BJ (cell line): ENCODE measurements around the gene ADAMTS19. TPM values are rescaled to one million over a fixed set of nuclear protein-coding genes. Genes with fewer than 3 reads are reported as not detected.

ENCODE experiments used
- CTCF ChIA-PET: fragments of 350-600 bp; formaldehyde crosslinking; extraction: SDS; loops from one replicate; lab custom pipeline; 2021; ENCODE audit warnings: antibody characterized with exemption, inconsistent platforms; lab: Yijun Ruan, JAX
- POLR2A ChIA-PET: fragments of 300-600 bp; sonication (Branson Sonifier 250); formaldehyde crosslinking; extraction: SDS; loops from one replicate; lab custom pipeline; 2021; ENCODE audit warnings: antibody characterized with exemption; lab: Charles Lee
- DNase-seq: peaks from one replicate; pipeline ENCODE4 v3.0.0-alpha.2; 2011; ENCODE audit warnings: low read depth
- H3K27me3 ChIP-seq: 2 replicates; pipeline ENCODE4 v1.6.0; 2011; ENCODE audit warnings: low read length; ENCODE audit not compliant: control insufficient read depth, insufficient read depth
- H3K36me3 ChIP-seq: 2 replicates; pipeline ENCODE4 v1.5.1; 2011; ENCODE audit warnings: low read length; ENCODE audit not compliant: control insufficient read depth, insufficient read depth
- H3K4me3 ChIP-seq: 2 replicates; pipeline ENCODE4 v1.5.1; 2011; ENCODE audit warnings: low read depth, mild to moderate bottlenecking, control low read depth, low read length
- polyA plus RNA-seq: library from polyadenylated mRNA; depleted of rRNA; stranded (reverse); fragments of >200 nt; gene quantifications from 2 replicates; pipeline ENCODE4 v1.2.3, GENCODE V29; 2011
- TF ChIP-seq, protein P1 (sequence below): IDR thresholded peaks from 2 replicates; pipeline ENCODE4 v1.5.1; 2011; ENCODE audit warnings: low read depth, mild to moderate bottlenecking, control low read depth, inconsistent platforms, low read length, moderate library complexity; ENCODE audit not compliant: insufficient read depth

Gene ADAMTS19
- polyA plus RNA-seq, 1 experiment = 0.34 TPM

DNA sequence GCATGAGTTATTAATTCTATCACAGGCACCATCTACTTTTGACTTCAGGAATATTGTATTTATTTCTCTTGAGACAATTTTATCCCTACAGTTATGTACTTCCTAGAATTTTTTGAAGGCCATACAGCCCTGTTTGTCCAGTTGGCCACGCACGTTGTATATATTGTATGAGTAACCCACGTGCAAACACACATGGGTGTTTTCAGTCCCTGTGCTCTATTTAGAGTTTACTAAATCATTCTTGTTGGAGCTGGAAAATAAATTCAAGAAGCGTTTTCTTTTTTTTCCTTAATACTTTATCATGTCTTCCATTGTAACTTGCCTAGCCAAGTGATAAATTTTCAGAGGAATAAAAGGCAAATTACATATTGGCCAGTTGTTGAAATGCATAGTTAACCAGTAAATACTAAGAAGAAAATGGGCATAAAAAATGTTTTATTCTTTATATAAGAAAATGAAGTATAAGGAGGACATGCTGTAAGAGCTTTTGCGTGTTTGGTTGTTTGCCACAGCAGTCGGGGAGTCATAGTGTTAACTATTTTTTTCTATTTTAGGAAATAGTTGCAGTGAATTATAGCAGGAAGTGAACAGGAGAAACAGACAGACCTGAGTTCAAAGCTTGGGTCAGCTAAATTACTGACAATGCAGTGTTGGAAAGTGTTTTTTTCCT is 201.4 kb downstream of the ADAMTS19 start:
- no peak for DNase-seq
- ChIA-PET CTCF (interaction anchor here (1.1 to 2.0 kb wide), 3 partner anchors 10 to 110 kb away, joined by 3 to 10 read pairs (median 3); no protein-coding TSS in a partner anchor), POLR2A (no interaction called here)
- H3K27me3 ChIP-seq = no peaks in the 10 kb centered on the region
- TF ChIP-seq, protein P1, sequence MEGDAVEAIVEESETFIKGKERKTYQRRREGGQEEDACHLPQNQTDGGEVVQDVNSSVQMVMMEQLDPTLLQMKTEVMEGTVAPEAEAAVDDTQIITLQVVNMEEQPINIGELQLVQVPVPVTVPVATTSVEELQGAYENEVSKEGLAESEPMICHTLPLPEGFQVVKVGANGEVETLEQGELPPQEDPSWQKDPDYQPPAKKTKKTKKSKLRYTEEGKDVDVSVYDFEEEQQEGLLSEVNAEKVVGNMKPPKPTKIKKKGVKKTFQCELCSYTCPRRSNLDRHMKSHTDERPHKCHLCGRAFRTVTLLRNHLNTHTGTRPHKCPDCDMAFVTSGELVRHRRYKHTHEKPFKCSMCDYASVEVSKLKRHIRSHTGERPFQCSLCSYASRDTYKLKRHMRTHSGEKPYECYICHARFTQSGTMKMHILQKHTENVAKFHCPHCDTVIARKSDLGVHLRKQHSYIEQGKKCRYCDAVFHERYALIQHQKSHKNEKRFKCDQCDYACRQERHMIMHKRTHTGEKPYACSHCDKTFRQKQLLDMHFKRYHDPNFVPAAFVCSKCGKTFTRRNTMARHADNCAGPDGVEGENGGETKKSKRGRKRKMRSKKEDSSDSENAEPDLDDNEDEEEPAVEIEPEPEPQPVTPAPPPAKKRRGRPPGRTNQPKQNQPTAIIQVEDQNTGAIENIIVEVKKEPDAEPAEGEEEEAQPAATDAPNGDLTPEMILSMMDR = no peak
- H3K4me3 ChIP-seq = no peak overlapping the region
- no peaks in the 10 kb centered on the region for H3K36me3 ChIP-seq

DNA sequence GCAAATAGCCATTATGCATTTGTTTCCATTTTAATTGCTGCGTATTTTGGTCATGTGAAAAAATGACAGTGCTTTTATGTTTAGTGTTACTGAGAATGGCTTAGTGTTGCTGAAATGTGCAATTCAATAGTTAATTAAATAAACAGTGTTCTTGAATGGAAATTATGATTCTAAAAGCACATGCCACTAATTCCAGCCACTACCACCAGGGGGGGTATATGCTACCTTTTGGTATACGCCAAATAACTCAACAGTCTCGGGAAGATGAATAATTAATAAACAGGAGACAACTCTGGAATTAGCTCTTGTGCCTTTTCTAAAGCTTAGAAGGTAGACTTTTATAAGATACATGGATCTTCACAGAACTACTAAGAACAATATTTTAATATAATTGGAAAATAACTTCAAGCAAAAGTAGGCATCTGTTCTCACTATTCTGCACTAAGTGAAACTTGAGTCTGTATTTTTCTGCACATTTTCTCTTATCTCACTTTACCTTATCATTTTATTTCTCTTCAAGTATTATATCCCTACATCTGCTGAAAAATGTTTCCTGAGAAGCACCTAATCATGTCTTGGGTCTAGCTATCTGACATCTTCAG is 204.3 kb downstream of the ADAMTS19 start:
- CTCF ChIA-PET = interaction anchor here (0.6 to 4.3 kb wide), 17 partner anchors 9 to 1424 kb away, joined by 3 to 43 read pairs (median 4); no protein-coding TSS in a partner anchor
- Histone ChIP-seq H3K27me3 (no peaks in the 10 kb centered on the region), H3K4me3 (no peak overlapping the region), H3K36me3 (no peaks in the 10 kb centered on the region)
- POLR2A ChIA-PET = no interaction called here
- TF ChIP-seq, protein P1 = peak; percentile 83
- DNase-seq = no peak

DNA sequence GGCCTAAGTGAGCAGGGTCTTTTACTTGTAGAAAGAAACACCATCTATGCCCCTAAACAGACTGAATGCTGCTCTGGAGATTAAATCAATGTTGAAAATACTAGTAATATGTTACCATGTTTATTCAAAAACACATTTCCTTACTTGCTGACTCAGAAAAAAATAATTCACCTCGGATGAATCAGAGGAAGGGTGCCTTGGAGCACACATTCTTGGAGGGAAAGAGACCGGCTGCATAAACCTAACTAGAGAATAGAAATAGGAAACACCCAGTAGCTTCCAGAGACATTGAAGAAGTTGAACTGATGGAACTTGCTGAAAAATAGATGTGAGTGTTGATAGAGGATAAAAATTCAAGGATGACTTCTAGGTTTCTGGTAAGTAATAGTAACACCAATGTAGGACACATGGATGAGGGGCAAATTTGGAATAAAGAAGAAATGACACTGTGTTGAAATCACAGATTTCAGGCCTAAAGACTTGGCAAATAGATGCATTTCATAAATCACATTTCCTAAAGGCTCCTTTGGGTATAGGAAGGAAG is 210.9 kb downstream of the ADAMTS19 start:
- TF ChIP-seq, protein P1 = no peak
- CTCF ChIA-PET = interaction anchor here (0.6 to 1.4 kb wide), 2 partner anchors 10 to 1790 kb away, joined by 3 read pairs; no protein-coding TSS in a partner anchor
- no peaks in the 10 kb centered on the region for H3K36me3 ChIP-seq
- no peak overlapping the region for H3K4me3 ChIP-seq
- DNase-seq = peak; percentile 36
- POLR2A ChIA-PET = no interaction called here
- no peaks in the 10 kb centered on the region for H3K27me3 ChIP-seq

DNA sequence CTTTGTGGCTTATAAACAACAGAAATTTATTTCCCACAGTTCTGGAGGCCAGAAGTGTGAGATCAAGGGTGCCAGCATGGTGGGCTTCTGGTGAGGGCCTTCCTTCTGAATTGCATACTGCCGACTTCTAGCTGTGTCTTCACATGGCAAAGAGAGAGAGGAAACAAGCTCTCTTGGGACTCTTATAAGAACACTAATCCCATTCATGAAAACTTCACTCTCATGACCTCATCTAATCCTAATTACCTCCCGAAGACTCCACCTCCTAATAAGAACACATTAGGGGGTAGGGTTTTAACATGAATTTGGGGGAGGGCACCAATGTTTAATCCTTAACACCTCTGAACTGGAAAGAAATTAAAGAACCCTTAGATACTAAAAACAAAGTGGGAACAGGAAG is 211.9 kb downstream of the ADAMTS19 start:
- POLR2A ChIA-PET = no interaction called here
- Histone ChIP-seq H3K4me3 (no peak overlapping the region), H3K27me3 (no peaks in the 10 kb centered on the region), H3K36me3 (no peaks in the 10 kb centered on the region)
- CTCF ChIA-PET = interaction anchor here (1.4 kb wide), 1 partner anchor 11 kb away, joined by 3 read pairs; no protein-coding TSS in a partner anchor
- DNase-seq = no peak
- TF ChIP-seq, protein P1 = no peak

DNA sequence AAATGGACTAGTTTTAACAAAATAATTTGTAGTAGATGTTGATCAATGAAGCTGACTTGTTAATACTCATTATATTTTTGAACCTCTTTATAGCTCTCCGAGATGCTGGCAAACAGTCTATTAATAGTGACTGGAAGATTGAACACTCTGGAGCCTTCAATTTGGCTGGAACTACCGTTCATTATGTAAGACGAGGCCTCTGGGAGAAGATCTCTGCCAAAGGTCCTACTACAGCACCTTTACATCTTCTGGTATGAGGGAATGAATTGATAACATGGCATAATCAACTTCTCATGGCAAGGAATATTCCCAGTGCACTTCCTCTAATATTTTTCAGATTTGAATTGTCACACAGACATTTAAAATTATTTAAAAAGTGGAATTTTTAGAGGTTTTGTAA is 219.6 kb downstream of the ADAMTS19 start:
- Histone ChIP-seq H3K36me3 (no peaks in the 10 kb centered on the region), H3K27me3 (no peaks in the 10 kb centered on the region), H3K4me3 (no peak overlapping the region)
- no peak for DNase-seq
- CTCF ChIA-PET = interaction anchor here (1.8 kb wide), 1 partner anchor 16 kb away, joined by 6 read pairs; no protein-coding TSS in a partner anchor
- POLR2A ChIA-PET = no interaction called here
- TF ChIP-seq, protein P1 = no peak
